ENCODE measurements around the gene LCAT.
"Not testable (repeated sequence)": the region's sequence is repeated elsewhere in the genome, so short reads cannot be mapped to it uniquely, and the experiment has no call there.

The LCAT gene

GRCh38 chr16:67946128-67946569 is 2.2 kb upstream of the LCAT start:
- DNase-seq, result no peak

GRCh38 chr16:67945392-67945933 is 1.5 kb upstream of the LCAT start:
- DNase-seq, result no peak

GRCh38 chr16:67944690-67945391 is 921 bp upstream of the LCAT start:
- no peak for DNase-seq

GRCh38 chr16:67943256-67943618 is 683 bp downstream of the LCAT start:
- no peak for DNase-seq

GRCh38 chr16:67942510-67943255 is 1.2 kb downstream of the LCAT start:
- no peak for DNase-seq

GRCh38 chr16:67942200-67942509 is 1.8 kb downstream of the LCAT start:
- no peak for DNase-seq

GRCh38 chr16:67941469-67942199 is 2.3 kb downstream of the LCAT start:
- DNase-seq, result no peak

GRCh38 chr16:67940446-67941089 is 3.4 kb downstream of the LCAT start:
- no peak for DNase-seq

GRCh38 chr16:67939507-67940445 is 4.1 kb downstream of the LCAT start:
- DNase-seq, result no peak

- not testable (repeated sequence) for DNase-seq
These were observed 6.2 kb downstream of the LCAT start for GRCh38 chr16:67937713-67938112.

GRCh38 chr16:67936880-67937605 is 6.9 kb downstream of the LCAT start:
- no peak for DNase-seq

- DNase-seq, result no peak
These were observed 7.6 kb downstream of the LCAT start, which contains the start of gene PSMB10 for GRCh38 chr16:67936124-67936879. TSS of gene PSMB10 (minus strand) at chr16:67936850. CDS start at chr16:67936749, 101 bp downstream.

GRCh38 chr16:67935402-67936123 is 8.4 kb downstream of the LCAT start:
- DNase-seq, result peak; percentile 87

- no peak for DNase-seq
These were observed 8.9 kb downstream of the LCAT start for GRCh38 chr16:67935101-67935401.

GRCh38 chr16:67934306-67935100 is 9.4 kb downstream of the LCAT start:
- DNase-seq, result no peak

- no peak for DNase-seq
These were observed 10.1 kb downstream of the LCAT start for GRCh38 chr16:67933805-67934204.

- no peak for DNase-seq
These were observed 11.5 kb downstream of the LCAT start for GRCh38 chr16:67932462-67932840.

GRCh38 chr16:67931712-67932461 is 12.0 kb downstream of the LCAT start, which contains the start of gene CTRL:
TSS of gene CTRL (minus strand) at chr16:67931862. CDS start at chr16:67931852, 10 bp downstream.
- no peak for DNase-seq

All from NCI-H526 treated with DMSO at 0.1 percent for 48 hours (cell line).